Neural crest cell (in vitro differentiated cells): Measurements from ENCODE around the gene HSPB7. TPM values are rescaled to one million over a fixed set of nuclear protein-coding genes. Genes with fewer than 3 reads are reported as not detected.
"Not testable (repeated sequence)": the region's sequence is repeated elsewhere in the genome, so short reads cannot be mapped to it uniquely, and the experiment has no call there.

Experiments
- DNase-seq: peaks from one replicate; pipeline ENCODE4 v3.0.0; 2021; ENCODE audit warnings: low read depth, mixed read lengths, low spot score
- H3K27ac Mint-ChIP-seq: one replicate; pipeline ENCODE4 v1.8.0; 2021; ENCODE audit warnings: mild to moderate bottlenecking, mixed read lengths; ENCODE audit not compliant: unreplicated experiment
- H3K27me3 Mint-ChIP-seq: 2 replicates; pipeline ENCODE4 v1.8.0; 2021; ENCODE audit warnings: low read depth, mild to moderate bottlenecking, mixed read lengths
- H3K36me3 Mint-ChIP-seq: 2 replicates; pipeline ENCODE4 v1.8.0; 2021; ENCODE audit warnings: low read depth, mild to moderate bottlenecking, mixed read lengths
- H3K4me1 Mint-ChIP-seq: 2 replicates; pipeline ENCODE4 v1.8.0; 2021; ENCODE audit warnings: mixed read lengths
- H3K4me3 Mint-ChIP-seq: one replicate; pipeline ENCODE4 v1.8.0; 2021; ENCODE audit warnings: mild to moderate bottlenecking, mixed read lengths
- H3K9me3 Mint-ChIP-seq: 2 replicates; pipeline ENCODE4 v1.8.0; 2021; ENCODE audit warnings: mixed read lengths
- CTCF ChIP-seq: fragments of 200-600 bp; sonication (generic); conservative IDR thresholded peaks from 2 replicates; pipeline ENCODE4 v1.5.0; 2021; ENCODE audit warnings: antibody characterized with exemption, mild to moderate bottlenecking
- total RNA-seq: library from RNA; stranded (reverse); gene quantifications from 2 replicates; pipeline ENCODE4 v1.2.1, GENCODE V29; 2021

Gene HSPB7
- total RNA-seq, 1 donor from 2014 or later = not detected

GRCh38 chr1:16026723-16027484 lies 9.1 kb upstream of the HSPB7 start:
- H3K4me3 Mint-ChIP-seq = no peak overlapping the region
- TF ChIP-seq CTCF = no peak
- no peaks in the 10 kb centered on the region for H3K9me3 Mint-ChIP-seq
- H3K4me1 Mint-ChIP-seq = no peaks in the 10 kb centered on the region
- no peak overlapping the region for H3K27ac Mint-ChIP-seq
- H3K27me3 Mint-ChIP-seq = peaks cover 8% of the 10 kb centered on the region
- no peaks in the 10 kb centered on the region for H3K36me3 Mint-ChIP-seq
- DNase-seq = peak; percentile 69

- DNase-seq, H3K27me3 Mint-ChIP-seq, H3K4me3 Mint-ChIP-seq, H3K27ac Mint-ChIP-seq, H3K9me3 Mint-ChIP-seq, H3K4me1 Mint-ChIP-seq, H3K36me3 Mint-ChIP-seq: not testable (repeated sequence)
Measured at GRCh38 chr1:16026302-16026701, 8.5 kb upstream of the HSPB7 start.

GRCh38 chr1:16023050-16023653 lies 5.3 kb upstream of the HSPB7 start:
- no peak for TF ChIP-seq CTCF
- H3K27me3 Mint-ChIP-seq = peaks cover 9% of the 10 kb centered on the region
- H3K4me3 Mint-ChIP-seq = no peak overlapping the region
- no peaks in the 10 kb centered on the region for H3K9me3 Mint-ChIP-seq
- no peak for DNase-seq
- H3K36me3 Mint-ChIP-seq = no peaks in the 10 kb centered on the region
- H3K4me1 Mint-ChIP-seq = peaks cover 12% of the 10 kb centered on the region
- no peak overlapping the region for H3K27ac Mint-ChIP-seq

GRCh38 chr1:16022393-16022792 lies 4.5 kb upstream of the HSPB7 start:
- peaks cover 13% of the 10 kb centered on the region for H3K4me1 Mint-ChIP-seq
- TF ChIP-seq CTCF = no peak
- H3K27me3 Mint-ChIP-seq = peaks cover 9% of the 10 kb centered on the region
- no peak overlapping the region for H3K4me3 Mint-ChIP-seq
- no peaks in the 10 kb centered on the region for H3K9me3 Mint-ChIP-seq
- peak overlapping the region; percentile 62 for H3K27ac Mint-ChIP-seq
- H3K36me3 Mint-ChIP-seq = no peaks in the 10 kb centered on the region
- no peak for DNase-seq

GRCh38 chr1:16021681-16022080 lies 3.8 kb upstream of the HSPB7 start, which contains the start of gene CLCNKA:
Gene CLCNKA, plus strand, starts transcription at chr1:16022036. Its CDS starts 584 bp downstream, at chr1:16022620.
- H3K27me3 Mint-ChIP-seq = peaks cover 9% of the 10 kb centered on the region
- peak within 1 kb of the TSS; percentile 62 for H3K27ac Mint-ChIP-seq
- no peaks in the 10 kb centered on the region for H3K9me3 Mint-ChIP-seq
- no peak for TF ChIP-seq CTCF
- no peak for DNase-seq
- H3K36me3 Mint-ChIP-seq = no peaks in the 10 kb centered on the region
- H3K4me1 Mint-ChIP-seq = peaks cover 13% of the 10 kb centered on the region
- no peak within 1 kb of the TSS for H3K4me3 Mint-ChIP-seq

- DNase-seq, H3K4me3 Mint-ChIP-seq, H3K9me3 Mint-ChIP-seq, H3K27ac Mint-ChIP-seq, H3K27me3 Mint-ChIP-seq, H3K36me3 Mint-ChIP-seq: not testable (repeated sequence)
- peaks cover 13% of the 10 kb centered on the region for H3K4me1 Mint-ChIP-seq
Measured at GRCh38 chr1:16020878-16021277, 3.0 kb upstream of the HSPB7 start.
